Keratinocyte (primary cell): ENCODE data around the gene BEGAIN. TPM values are rescaled to one million over a fixed set of nuclear protein-coding genes. Genes with fewer than 3 reads are reported as not detected.

Experiments
- DNase-seq: peaks from one replicate; pipeline ENCODE4 v3.0.0-alpha.2; 2011; ENCODE audit warnings: low read depth, missing footprints, low spot score
- FAIRE-seq: peaks from 2 replicates; lab custom pipeline; 2011; peaks lifted over from hg19 to GRCh38; lab: Jason Lieb, UNC
- H2AFZ ChIP-seq: 2 replicates; pipeline ENCODE4 v1.6.0; 2012; ENCODE audit warnings: low read length, control low read depth, inconsistent platforms; ENCODE audit not compliant: control insufficient read depth
- H3K27ac ChIP-seq: 2 replicates; pipeline ENCODE4 v1.5.1; 2011; ENCODE audit warnings: low read length; ENCODE audit not compliant: control insufficient read depth, insufficient read depth
- H3K27me3 ChIP-seq: 3 replicates; pipeline ENCODE4 v1.6.0; 2011; ENCODE audit warnings: low read length; ENCODE audit not compliant: control insufficient read depth, insufficient read depth; ENCODE audit errors: extremely low read depth
- H3K36me3 ChIP-seq, 2 experiments: 2 replicates in 1 of 2; 3 replicates in 1 of 2; pipeline ENCODE4 v1.5.1; 2011; ENCODE audit warnings: low read length in 2 of 2, mild to moderate bottlenecking in 1 of 2; ENCODE audit not compliant: control insufficient read depth in 2 of 2, insufficient read depth in 2 of 2; ENCODE audit errors: extremely low read depth in 1 of 2
- H3K4me1 ChIP-seq: 3 replicates; pipeline ENCODE4 v1.5.1; 2011; ENCODE audit warnings: low read length; ENCODE audit not compliant: control insufficient read depth, insufficient read depth; ENCODE audit errors: extremely low read depth
- H3K4me2 ChIP-seq: 3 replicates; pipeline ENCODE4 v1.6.0; 2011; ENCODE audit warnings: low read depth, low read length; ENCODE audit not compliant: control insufficient read depth, insufficient read depth; ENCODE audit errors: extremely low read depth
- H3K4me3 ChIP-seq, 3 experiments: fragments of 200-600 bp in 1 of 3; sonication (generic) in 1 of 3; 2 replicates in 2 of 3; 3 replicates in 1 of 3; pipeline ENCODE4 v1.5.1; 2011 to 2016; ENCODE audit warnings: low read length in 3 of 3, mild to moderate bottlenecking in 3 of 3, control low read depth in 2 of 3, inconsistent platforms in 1 of 3, low read depth in 1 of 3, mixed read lengths in 1 of 3, mixed run types in 1 of 3, moderate library complexity in 1 of 3; ENCODE audit not compliant: control insufficient read depth in 2 of 3, insufficient read depth in 2 of 3; ENCODE audit errors: extremely low read depth in 1 of 3
- H3K79me2 ChIP-seq: 2 replicates; pipeline ENCODE4 v1.6.0; 2012; ENCODE audit warnings: low read length; ENCODE audit not compliant: control insufficient read depth, insufficient read depth
- H3K9ac ChIP-seq: 3 replicates; pipeline ENCODE4 v1.6.0; 2011; ENCODE audit warnings: low read length; ENCODE audit not compliant: control insufficient read depth, insufficient read depth; ENCODE audit errors: extremely low read depth
- H3K9me1 ChIP-seq: 3 replicates; pipeline ENCODE4 v1.6.0; 2011; ENCODE audit warnings: low read length; ENCODE audit not compliant: control insufficient read depth, insufficient read depth; ENCODE audit errors: extremely low read depth
- H3K9me3 ChIP-seq: 2 replicates; pipeline ENCODE4 v1.5.1; 2012; ENCODE audit warnings: low read depth, low read length; ENCODE audit not compliant: control insufficient read depth
- H4K20me1 ChIP-seq: 3 replicates; pipeline ENCODE4 v1.6.0; 2011; ENCODE audit warnings: low read length; ENCODE audit not compliant: control insufficient read depth, insufficient read depth; ENCODE audit errors: extremely low read depth
- CTCF ChIP-seq, 3 experiments: IDR thresholded peaks in 1 of 3; conservative IDR thresholded peaks in 1 of 3; optimal IDR thresholded peaks in 1 of 3; 2 replicates in 2 of 3; 3 replicates in 1 of 3; pipeline versions ENCODE3 to v1.5.1; 2011; ENCODE audit warnings: low read length in 3 of 3, mild to moderate bottlenecking in 3 of 3, moderate library complexity in 2 of 3, control low read depth in 1 of 3, inconsistent platforms in 1 of 3; ENCODE audit not compliant: insufficient read depth in 2 of 3; ENCODE audit errors: extremely low read depth in 1 of 3
- EZH2 ChIP-seq: IDR thresholded peaks from one replicate; pipeline ENCODE4 v1.6.1; 2012; ENCODE audit warnings: inconsistent platforms, mild to moderate bottlenecking, low read length, moderate library complexity
- dilution Hi-C: fragments of 300-500 bp; cut with MboI; formaldehyde crosslinking; loops from one replicate; pipeline ENCODE4 v1.7.0; 2020; ENCODE audit warnings: low sequenced_read_pairs; ENCODE audit not compliant: extremely low pct_ligation_motif_present
- polyA plus RNA-seq, 5 experiments: library from polyadenylated mRNA; depleted of rRNA in 3 of 5; stranded (reverse) in 3 of 5; stranded (forward) in 1 of 5; unstranded in 1 of 5; fragments of >200 nt; gene quantifications; 1 replicate in 1 of 5; 2 replicates in 3 of 5; 3 replicates in 1 of 5; pipeline versions ENCODE4 v1.2.1 to v1.2.3, GENCODE V29; 2011 to 2012; ENCODE audit warnings: missing spikeins in 2 of 5, low read depth in 1 of 5, low replicate concordance in 1 of 5

BEGAIN gene
- polyA plus RNA-seq, 1 donor (not counting 4 experiments of a cell fraction or from before 2014, with no cell fraction given): 0.25 TPM

DNA sequence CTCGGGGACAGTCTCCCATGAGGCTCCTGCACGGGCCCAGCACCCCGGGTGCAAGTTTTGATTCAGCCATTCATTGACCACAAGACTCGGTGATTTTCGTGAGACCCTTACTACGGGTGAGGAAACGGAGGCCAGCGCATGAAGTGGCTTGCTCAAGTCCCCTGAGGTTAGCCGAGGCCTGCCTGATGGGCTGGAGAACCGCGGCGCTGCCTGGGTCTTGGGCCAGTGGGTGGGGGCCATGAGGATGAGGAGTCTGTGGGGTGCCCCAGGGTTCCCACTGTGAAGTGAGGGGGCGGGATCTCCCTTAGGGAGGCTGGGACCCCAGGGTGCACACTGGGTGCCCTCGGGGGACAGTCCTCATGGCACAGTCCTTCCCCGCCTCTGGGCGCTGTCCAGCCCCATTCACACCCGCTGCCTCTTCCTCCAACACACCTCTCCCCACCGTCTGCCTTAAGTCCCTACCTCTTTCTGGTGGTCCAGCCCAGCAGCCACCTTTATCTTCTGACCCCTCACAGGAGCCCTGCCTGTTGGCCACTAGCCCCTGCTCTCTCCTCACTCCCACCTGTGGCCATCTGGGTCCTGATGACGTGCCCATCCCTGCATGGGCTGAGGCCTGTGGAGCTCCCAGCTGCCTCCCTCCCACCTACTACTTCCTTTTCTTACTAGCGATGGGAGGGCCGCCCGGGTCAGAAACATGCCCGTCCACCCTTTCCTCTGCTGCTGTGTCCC lies 16.3 kb downstream of the BEGAIN start:
- FAIRE-seq (no peak), DNase-seq (no peak)
- no peak overlapping the region for H3K9ac ChIP-seq
- no peak overlapping the region for H3K4me2 ChIP-seq
- H3K9me1 ChIP-seq: no peaks in the 10 kb centered on the region
- H3K9me3 ChIP-seq: no peaks in the 10 kb centered on the region
- H3K79me2 ChIP-seq: no peaks in the 10 kb centered on the region
- H4K20me1 ChIP-seq: no peaks in the 10 kb centered on the region
- no peak overlapping the region for H3K4me3 ChIP-seq
- peaks cover 54% of the 10 kb centered on the region for H3K27me3 ChIP-seq
- H3K36me3 ChIP-seq: no peaks in the 10 kb centered on the region
- H3K4me1 ChIP-seq: no peaks in the 10 kb centered on the region
- H3K27ac ChIP-seq: no peak overlapping the region
- no peak overlapping the region for H2AFZ ChIP-seq
- TF ChIP-seq EZH2 (no peak), CTCF (optimal IDR thresholded peaks at IDR 0.05 in 1 of 3, IDR thresholded peaks at IDR 0.05 in 1 of 3, conservative IDR thresholded peaks at IDR 0.05 in 1 of 3; ENCODE audit: extremely low read depth in 1 of 3, insufficient read depth in 2 of 3, low read length in 3 of 3) (no peak)
- dilution Hi-C loops: no loop called here

- Histone ChIP-seq H3K9me3 (no peaks in the 10 kb centered on the region), H3K4me2 (no peak overlapping the region), H4K20me1 (no peaks in the 10 kb centered on the region), H3K4me1 (no peaks in the 10 kb centered on the region), H3K27me3 (peaks cover 55% of the 10 kb centered on the region), H3K9ac (no peak overlapping the region), H3K4me3 (no peak overlapping the region), H3K79me2 (no peaks in the 10 kb centered on the region), H3K9me1 (no peaks in the 10 kb centered on the region), H3K36me3 (no peaks in the 10 kb centered on the region), H2AFZ (no peak overlapping the region), H3K27ac (no peak overlapping the region)
- FAIRE-seq (no peak), DNase-seq (no peak)
- TF ChIP-seq EZH2: no peak
- TF ChIP-seq CTCF (optimal IDR thresholded peaks at IDR 0.05 in 1 of 3, IDR thresholded peaks at IDR 0.05 in 1 of 3, conservative IDR thresholded peaks at IDR 0.05 in 1 of 3; ENCODE audit: extremely low read depth in 1 of 3, insufficient read depth in 2 of 3, low read length in 3 of 3): no peak
- dilution Hi-C loops: no loop called here
Measured at GRCh38 chr14:100569734-100570286, 17.4 kb downstream of the BEGAIN start.
